Stimulated activated CD4-positive, alpha-beta T cell treated with anti-CD3 and anti-CD28 coated beads, Interleukin-4, amount 100 ng/mL, for 1 hour (primary cell): ENCODE data around the gene CCR2.
"Not testable (repeated sequence)": the region's sequence is repeated elsewhere in the genome, so short reads cannot be mapped to it uniquely, and the experiment has no call there.

ENCODE experiments used
- DNase-seq: peaks from one replicate; pipeline ENCODE4 v3.0.0-alpha.2; 2020

Gene CCR2

GRCh38 chr3:46380471-46381221, 26.7 kb downstream of the CCR2 start:
- DNase-seq: no peak

DNA sequence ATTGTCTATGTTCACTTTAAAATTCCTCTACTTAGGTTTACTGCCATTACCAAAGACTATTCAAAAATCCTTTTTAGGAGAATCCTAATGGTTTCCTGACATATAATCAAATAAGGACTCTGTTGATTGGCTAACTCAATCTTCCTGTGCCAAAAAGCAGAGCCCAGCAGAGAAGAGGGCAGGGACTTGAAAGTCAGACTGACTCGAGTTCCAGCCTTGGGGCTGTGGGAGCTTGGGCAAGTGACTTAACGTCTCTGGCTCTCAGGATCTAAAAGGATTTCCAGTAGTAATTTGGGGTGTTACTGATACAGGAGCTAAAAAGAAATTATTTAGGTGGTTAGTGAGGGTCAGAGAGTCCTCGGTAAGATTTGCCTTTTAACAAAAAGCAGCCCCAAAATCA, 27.7 kb downstream of the CCR2 start:
- DNase-seq: no peak

GRCh38 chr3:46383211-46383950, 29.5 kb downstream of the CCR2 start:
- no peak for DNase-seq

GRCh38 chr3:46383951-46384330, 30.0 kb downstream of the CCR2 start:
- no peak for DNase-seq

DNA sequence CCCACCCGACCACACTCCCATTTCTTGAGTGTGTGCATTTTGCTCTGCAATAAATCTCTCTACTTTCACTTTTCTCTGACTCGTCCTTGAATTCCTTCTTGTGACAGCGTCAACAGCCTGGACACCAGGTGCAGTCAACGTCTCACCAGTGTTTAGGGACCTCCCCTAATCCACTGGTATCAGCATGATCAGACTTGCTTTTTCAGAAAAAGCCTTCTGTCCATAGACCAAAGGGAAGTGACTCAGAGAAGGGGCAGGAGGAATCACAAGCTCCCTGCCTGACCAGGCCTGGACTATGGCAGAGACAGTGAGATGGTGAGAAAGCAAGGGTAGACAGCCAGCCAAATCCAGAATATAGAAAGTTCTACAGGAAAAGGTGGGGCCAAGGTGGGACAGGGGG, 32.3 kb downstream of the CCR2 start:
- no peak for DNase-seq

GRCh38 chr3:46388847-46389246, 34.9 kb downstream of the CCR2 start:
- DNase-seq: not testable (repeated sequence)

GRCh38 chr3:46389306-46389705, 35.4 kb downstream of the CCR2 start:
- DNase-seq: no peak

GRCh38 chr3:46391526-46391925, 37.6 kb downstream of the CCR2 start:
- DNase-seq: not testable (repeated sequence)

- DNase-seq: no peak
These were observed 39.1 kb downstream of the CCR2 start for GRCh38 chr3:46393011-46393410.

DNA sequence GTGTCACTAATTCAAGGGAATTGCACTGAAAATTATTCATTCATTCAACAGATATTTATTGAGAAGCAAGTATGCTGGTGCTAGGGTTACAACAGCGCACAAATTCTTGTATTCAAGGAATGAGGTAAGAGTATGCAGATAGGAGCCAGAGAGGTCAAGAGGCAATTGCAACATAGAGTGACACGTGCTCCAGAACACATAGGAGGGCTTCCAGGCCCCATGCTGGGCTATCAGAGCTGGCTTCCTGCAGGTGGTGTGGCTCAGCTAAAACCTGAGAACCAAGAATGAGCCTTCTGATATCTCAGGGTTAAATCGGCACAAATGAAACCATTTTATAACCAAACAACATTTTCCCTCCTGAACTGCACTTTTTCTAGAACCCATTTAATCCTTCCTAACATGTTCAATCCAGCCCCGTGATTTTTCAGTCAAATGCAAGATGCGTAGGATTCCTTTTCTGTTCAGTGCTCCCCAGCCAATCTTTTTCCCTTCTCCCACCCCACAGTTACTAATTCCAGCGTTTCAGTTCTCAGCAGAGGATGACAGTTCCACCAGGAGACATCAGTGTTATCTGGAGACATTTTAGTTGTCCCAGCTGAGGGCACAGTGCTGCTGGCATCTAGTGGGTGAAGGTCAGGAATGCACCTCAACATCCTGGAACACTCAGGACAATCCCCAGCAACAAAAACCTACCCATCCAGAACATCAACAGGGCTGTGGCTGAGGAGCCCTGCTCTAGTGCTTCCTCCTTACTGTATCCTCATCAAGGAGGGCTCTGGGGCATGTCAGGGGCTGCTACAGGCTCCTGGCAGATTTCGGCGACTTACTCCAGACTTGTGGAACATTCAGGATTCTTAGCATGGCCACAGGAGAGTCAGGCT, 39.9 kb downstream of the CCR2 start:
- no peak for DNase-seq

- no peak for DNase-seq
These were observed 41.3 kb downstream of the CCR2 start for GRCh38 chr3:46395210-46395661.

GRCh38 chr3:46395766-46396530, 42.0 kb downstream of the CCR2 start:
- DNase-seq: no peak

GRCh38 chr3:46397111-46397510, 43.2 kb downstream of the CCR2 start:
- DNase-seq: no peak

- no peak for DNase-seq
These were observed 44.5 kb downstream of the CCR2 start for GRCh38 chr3:46398186-46398955.

DNA sequence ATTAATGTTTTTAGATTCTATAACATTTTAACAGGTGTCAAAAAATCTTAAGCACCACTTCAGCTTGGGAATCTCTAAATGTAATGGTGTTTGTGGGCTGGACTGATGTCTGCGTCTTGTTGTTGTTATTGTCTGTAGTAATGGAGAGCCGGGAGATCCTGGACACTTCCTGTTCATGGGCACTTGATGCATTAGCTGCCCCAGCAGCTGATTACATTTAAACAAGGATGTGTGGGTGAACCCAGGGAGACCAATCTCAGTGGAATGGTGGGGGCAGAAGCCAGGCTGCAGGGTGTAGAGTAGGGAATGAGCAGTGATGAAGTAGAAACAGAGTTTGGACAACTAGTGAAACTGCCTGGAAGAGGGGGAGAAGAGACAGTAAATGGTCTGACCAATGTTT, 45.2 kb downstream of the CCR2 start:
- no peak for DNase-seq

GRCh38 chr3:46399557-46399956, 45.6 kb downstream of the CCR2 start:
- no peak for DNase-seq

GRCh38 chr3:46400000-46400734, 46.3 kb downstream of the CCR2 start:
- no peak for DNase-seq

DNA sequence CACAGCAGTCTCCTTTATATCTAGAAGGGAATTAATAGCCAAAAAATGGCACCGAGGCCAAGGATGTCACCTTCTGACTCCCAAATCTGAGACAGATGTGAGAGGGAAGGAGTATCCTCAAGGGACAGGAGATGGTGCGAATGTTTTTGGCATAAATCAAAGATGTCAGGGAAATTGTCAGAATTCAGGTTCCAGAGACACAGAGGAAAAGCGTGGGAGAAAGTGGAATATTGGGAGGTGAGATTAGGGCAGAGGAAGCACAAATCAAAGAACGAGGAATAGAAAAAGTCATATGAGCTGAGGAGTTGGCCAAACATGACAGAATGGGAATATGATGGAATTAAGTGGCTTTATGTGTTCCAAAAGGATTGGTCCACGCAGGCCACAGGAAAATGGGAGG, 46.9 kb downstream of the CCR2 start:
- DNase-seq: no peak

DNA sequence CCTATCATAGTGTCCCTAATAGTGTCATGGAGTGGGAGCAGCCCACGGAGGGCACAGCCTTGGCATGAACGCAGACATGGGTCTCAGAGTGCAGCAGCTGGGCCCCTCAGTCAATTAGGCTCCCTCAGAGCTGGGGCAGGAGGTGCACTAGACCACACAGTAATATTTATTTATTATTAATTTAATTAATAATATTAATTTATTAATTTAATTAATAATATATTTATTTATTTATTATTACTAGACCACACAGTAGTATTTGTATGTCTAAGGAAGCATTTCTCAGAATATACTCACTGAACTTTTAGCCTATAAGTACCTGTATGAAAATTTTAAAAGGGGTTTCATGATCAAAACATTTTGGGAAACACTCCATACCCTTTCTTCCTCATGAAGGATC, 47.7 kb downstream of the CCR2 start:
- DNase-seq: no peak

DNA sequence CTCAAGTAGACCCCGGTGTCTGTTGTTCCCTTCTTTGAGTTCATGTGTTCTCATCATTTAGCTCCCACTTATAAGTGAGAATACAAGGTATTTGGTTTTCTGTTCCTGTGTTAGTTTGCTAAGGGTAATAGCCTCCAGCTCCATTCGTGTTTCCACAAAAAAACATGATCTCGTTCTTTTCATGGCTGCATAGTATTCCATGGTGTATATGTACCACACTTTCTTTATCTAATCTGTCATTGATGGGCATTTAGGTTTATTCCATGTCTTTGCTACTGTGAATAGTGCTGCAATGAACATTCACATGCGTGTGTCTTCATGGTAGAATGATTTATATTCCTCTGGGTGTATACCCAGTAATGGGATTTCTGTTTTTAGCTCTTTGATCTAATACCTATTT, 49.0 kb downstream of the CCR2 start:
- not testable (repeated sequence) for DNase-seq
